ENCODE measurements around the gene GABBR2. TPM values are rescaled to one million over a fixed set of nuclear protein-coding genes. Genes with fewer than 3 reads are reported as not detected.

Gene GABBR2
- total and polyA plus RNA-seq, 2 of the 8 experiments (the other 6 are each of a cell fraction or from before 2014, with no cell fraction given) = 0.50 to 1.2 TPM

DNA sequence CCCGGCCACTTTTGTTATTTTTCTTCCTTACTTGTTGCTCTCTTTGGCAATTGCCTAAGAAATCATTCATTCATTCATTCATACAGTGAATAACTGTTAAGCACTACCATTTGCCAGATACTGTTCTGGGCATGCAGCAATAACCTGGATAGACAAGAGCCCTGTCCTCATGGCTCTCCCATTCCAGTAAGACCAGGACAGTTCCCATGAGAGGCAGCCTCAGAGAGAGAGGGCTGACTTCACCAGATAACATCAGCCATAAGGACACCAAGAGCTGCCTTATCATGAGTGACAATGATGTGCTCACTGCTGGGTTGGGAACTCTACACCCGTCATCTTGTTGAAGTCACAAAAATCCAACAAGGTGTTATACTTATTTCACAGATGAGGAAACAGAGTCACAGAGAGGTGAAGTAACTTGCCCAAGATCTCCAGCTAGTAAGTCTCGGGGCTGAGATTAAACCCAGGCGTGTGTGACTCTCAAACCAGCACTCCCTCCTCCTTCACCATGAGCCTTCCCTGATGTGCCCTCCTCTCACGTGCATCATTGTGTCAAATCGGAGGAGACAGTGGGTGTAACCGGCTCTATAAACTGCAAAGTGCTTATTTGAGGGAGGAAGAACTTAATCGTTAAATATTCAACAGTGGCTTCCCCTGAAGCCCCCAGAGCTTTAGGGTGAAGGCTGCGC, 392.1 kb downstream of the GABBR2 start (continued):
- no peak for TF ChIP-seq ATF3 (IDR thresholded peaks at IDR 0.05; ENCODE audit: insufficient read depth, low read depth, low read length)
- TF ChIP-seq EGR1 (IDR thresholded peaks at IDR 0.05; ENCODE audit: borderline replicate concordance, low read depth, low read length) = no peak
- no peak for TF ChIP-seq SIRT6 (IDR thresholded peaks at IDR 0.05; ENCODE audit: low read length)
- no peak for TF ChIP-seq CTCF (IDR thresholded peaks at IDR 0.05; ENCODE audit: control extremely low read depth in 1 of 3, insufficient read depth in 1 of 3, low read depth in 1 of 3, low read length in 3 of 3)
- TF ChIP-seq RNF2 (IDR thresholded peaks at IDR 0.05; ENCODE audit: borderline replicate concordance, low read depth, low read length, missing control alignments, poor library complexity, severe bottlenecking) = no peak

Data from H1 (cell line).